Measurements from ENCODE around the gene HTRA2.

Gene HTRA2

GRCh38 chr2:74562126-74562775, 32.5 kb downstream of the HTRA2 start:
- Histone ChIP-seq H3K4me1 (ENCODE audit: control insufficient read depth in 2 of 2, insufficient read depth in 2 of 2, low read length in 2 of 2) (peaks cover 5 to 29% of the 10 kb centered on the region in 2 donors), H3K9ac (ENCODE audit: low read depth in 1 of 2, low read length in 2 of 2) (no peak overlapping the region), H3K4me3 (ENCODE audit: low read length in 2 of 2) (no peak overlapping the region), H3K36me3 (ENCODE audit: control insufficient read depth in 2 of 2, insufficient read depth in 2 of 2, low read length in 2 of 2) (peaks cover 0 to 2% of the 10 kb centered on the region in 2 donors), H3K27me3 (ENCODE audit: control insufficient read depth in 2 of 2, insufficient read depth in 2 of 2, low read length in 2 of 2) (no peaks in the 10 kb centered on the region), H3K9me3 (ENCODE audit: control insufficient read depth in 2 of 2, low read length in 2 of 2) (no peaks in the 10 kb centered on the region), H3K27ac (ENCODE audit: low read depth in 2 of 2, low read length in 2 of 2) (no peak overlapping the region)

- Histone ChIP-seq H3K9ac (ENCODE audit: low read depth in 1 of 2, low read length in 2 of 2) (no peak overlapping the region), H3K36me3 (ENCODE audit: control insufficient read depth in 2 of 2, insufficient read depth in 2 of 2, low read length in 2 of 2) (no peaks in the 10 kb centered on the region), H3K4me3 (ENCODE audit: low read length in 2 of 2) (no peak overlapping the region), H3K27me3 (ENCODE audit: control insufficient read depth in 2 of 2, insufficient read depth in 2 of 2, low read length in 2 of 2) (no peaks in the 10 kb centered on the region), H3K9me3 (ENCODE audit: control insufficient read depth in 2 of 2, low read length in 2 of 2) (no peaks in the 10 kb centered on the region), H3K27ac (ENCODE audit: low read depth in 2 of 2, low read length in 2 of 2) (no peak overlapping the region), H3K4me1 (ENCODE audit: control insufficient read depth in 2 of 2, insufficient read depth in 2 of 2, low read length in 2 of 2) (peaks cover 2 to 17% of the 10 kb centered on the region in 2 donors)
Measured at GRCh38 chr2:74564222-74564621, 34.5 kb downstream of the HTRA2 start.

DNA sequence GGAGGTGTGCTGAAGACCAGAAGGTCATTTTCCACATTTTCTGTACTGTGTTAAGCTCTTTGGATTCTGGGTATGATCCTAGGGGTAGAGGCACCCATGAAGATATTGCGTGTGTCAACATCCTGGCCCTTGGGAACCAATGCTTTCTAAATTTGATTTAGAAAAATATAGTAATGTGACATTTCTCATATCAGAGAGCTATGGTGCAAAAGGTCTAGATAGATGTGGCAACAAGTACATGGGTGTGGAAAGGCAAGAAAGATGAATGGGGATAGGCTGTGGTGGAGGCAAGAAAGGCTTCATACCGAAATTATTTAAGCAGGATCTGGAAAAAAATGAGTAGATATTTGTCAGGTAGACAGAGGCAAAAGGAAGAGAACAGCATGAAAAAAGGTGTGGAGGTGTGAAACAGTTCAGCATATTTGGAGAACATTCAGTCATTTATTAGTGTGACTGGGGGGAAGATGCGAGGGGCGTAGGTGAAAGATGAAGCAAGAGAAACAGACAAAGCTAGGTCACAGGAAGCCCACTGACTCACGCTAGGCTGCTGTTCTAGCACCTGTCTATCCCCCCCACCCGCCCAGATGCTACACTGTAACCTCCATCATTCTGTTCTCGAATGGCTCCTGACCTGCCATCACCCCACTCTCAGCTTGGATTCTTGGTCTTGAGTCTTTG, 36.5 kb downstream of the HTRA2 start:
- H3K36me3 ChIP-seq (ENCODE audit: control insufficient read depth in 2 of 2, insufficient read depth in 2 of 2, low read length in 2 of 2): no peaks in the 10 kb centered on the region
- no peak overlapping the region for H3K4me3 ChIP-seq (ENCODE audit: low read length in 2 of 2)
- no peaks in the 10 kb centered on the region for H3K9me3 ChIP-seq (ENCODE audit: control insufficient read depth in 2 of 2, low read length in 2 of 2)
- H3K27me3 ChIP-seq (ENCODE audit: control insufficient read depth in 2 of 2, insufficient read depth in 2 of 2, low read length in 2 of 2): no peaks in the 10 kb centered on the region
- H3K9ac ChIP-seq (ENCODE audit: low read depth in 1 of 2, low read length in 2 of 2): no peak overlapping the region
- H3K4me1 ChIP-seq (ENCODE audit: control insufficient read depth in 2 of 2, insufficient read depth in 2 of 2, low read length in 2 of 2): peaks cover 0 to 4% of the 10 kb centered on the region in 2 donors
- no peak overlapping the region for H3K27ac ChIP-seq (ENCODE audit: low read depth in 2 of 2, low read length in 2 of 2)

GRCh38 chr2:74566754-74567085, 37.0 kb downstream of the HTRA2 start:
- Histone ChIP-seq H3K36me3 (ENCODE audit: control insufficient read depth in 2 of 2, insufficient read depth in 2 of 2, low read length in 2 of 2) (no peaks in the 10 kb centered on the region), H3K9ac (ENCODE audit: low read depth in 1 of 2, low read length in 2 of 2) (no peak overlapping the region), H3K27me3 (ENCODE audit: control insufficient read depth in 2 of 2, insufficient read depth in 2 of 2, low read length in 2 of 2) (no peaks in the 10 kb centered on the region), H3K9me3 (ENCODE audit: control insufficient read depth in 2 of 2, low read length in 2 of 2) (no peaks in the 10 kb centered on the region), H3K27ac (ENCODE audit: low read depth in 2 of 2, low read length in 2 of 2) (no peak overlapping the region), H3K4me1 (ENCODE audit: control insufficient read depth in 2 of 2, insufficient read depth in 2 of 2, low read length in 2 of 2) (peaks cover 0 to 4% of the 10 kb centered on the region in 2 donors), H3K4me3 (ENCODE audit: low read length in 2 of 2) (no peak overlapping the region)

- peaks cover 0 to 4% of the 10 kb centered on the region in 2 donors for H3K4me1 ChIP-seq (ENCODE audit: control insufficient read depth in 2 of 2, insufficient read depth in 2 of 2, low read length in 2 of 2)
- H3K27me3 ChIP-seq (ENCODE audit: control insufficient read depth in 2 of 2, insufficient read depth in 2 of 2, low read length in 2 of 2): no peaks in the 10 kb centered on the region
- H3K36me3 ChIP-seq (ENCODE audit: control insufficient read depth in 2 of 2, insufficient read depth in 2 of 2, low read length in 2 of 2): no peaks in the 10 kb centered on the region
- no peaks in the 10 kb centered on the region for H3K9me3 ChIP-seq (ENCODE audit: control insufficient read depth in 2 of 2, low read length in 2 of 2)
- no peak overlapping the region for H3K27ac ChIP-seq (ENCODE audit: low read depth in 2 of 2, low read length in 2 of 2)
- no peak overlapping the region for H3K4me3 ChIP-seq (ENCODE audit: low read length in 2 of 2)
- H3K9ac ChIP-seq (ENCODE audit: low read depth in 1 of 2, low read length in 2 of 2): no peak overlapping the region
Measured at GRCh38 chr2:74567881-74568280, 38.1 kb downstream of the HTRA2 start.

- Histone ChIP-seq H3K4me3 (ENCODE audit: low read length in 2 of 2) (no peak overlapping the region), H3K36me3 (ENCODE audit: control insufficient read depth in 2 of 2, insufficient read depth in 2 of 2, low read length in 2 of 2) (no peaks in the 10 kb centered on the region), H3K9me3 (ENCODE audit: control insufficient read depth in 2 of 2, low read length in 2 of 2) (no peaks in the 10 kb centered on the region), H3K4me1 (ENCODE audit: control insufficient read depth in 2 of 2, insufficient read depth in 2 of 2, low read length in 2 of 2) (peaks cover 0 to 4% of the 10 kb centered on the region in 2 donors), H3K9ac (ENCODE audit: low read depth in 1 of 2, low read length in 2 of 2) (no peak overlapping the region), H3K27ac (ENCODE audit: low read depth in 2 of 2, low read length in 2 of 2) (no peak overlapping the region), H3K27me3 (ENCODE audit: control insufficient read depth in 2 of 2, insufficient read depth in 2 of 2, low read length in 2 of 2) (no peaks in the 10 kb centered on the region)
Measured at GRCh38 chr2:74569686-74570085, 40.0 kb downstream of the HTRA2 start.

- Histone ChIP-seq H3K4me3 (ENCODE audit: low read length in 2 of 2) (no peak overlapping the region), H3K36me3 (ENCODE audit: control insufficient read depth in 2 of 2, insufficient read depth in 2 of 2, low read length in 2 of 2) (no peaks in the 10 kb centered on the region), H3K27me3 (ENCODE audit: control insufficient read depth in 2 of 2, insufficient read depth in 2 of 2, low read length in 2 of 2) (no peaks in the 10 kb centered on the region)
Measured at GRCh38 chr2:74571058-74571457, 41.3 kb downstream of the HTRA2 start.

DNA sequence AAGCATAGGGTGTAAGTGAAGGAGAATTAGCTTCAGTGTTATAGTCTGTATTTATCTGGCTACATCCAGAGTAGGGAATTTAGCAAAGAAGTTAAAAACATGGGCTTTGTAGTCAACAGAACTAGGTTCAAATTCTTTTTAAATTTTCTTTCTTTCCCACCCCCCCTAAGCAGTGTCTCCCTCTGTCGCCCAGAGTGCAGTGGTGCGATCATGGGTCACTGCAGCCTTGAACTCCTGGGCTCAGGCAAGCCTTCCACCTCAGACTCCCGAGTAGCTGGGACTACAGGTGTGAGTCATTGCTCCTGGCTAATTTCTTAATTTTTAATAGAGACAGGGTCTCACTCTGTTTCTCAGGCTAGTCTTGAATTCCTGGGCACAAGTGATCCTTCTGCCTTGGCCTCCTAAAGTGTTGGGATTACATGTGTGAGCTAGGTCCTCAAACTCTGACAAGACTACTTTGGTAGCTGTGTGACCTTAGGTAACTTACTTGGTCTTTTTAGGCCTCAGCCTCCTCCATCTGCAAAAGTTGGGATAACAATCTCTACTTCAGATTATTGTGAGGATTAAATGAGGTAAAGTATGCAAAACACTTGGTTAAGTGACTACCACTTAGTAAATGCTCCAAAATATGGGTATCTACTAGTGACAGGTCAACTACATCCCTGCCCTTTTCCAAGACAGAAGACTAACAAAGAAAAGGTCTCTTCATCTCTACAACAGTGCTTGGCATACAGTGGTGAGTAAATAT, 42.6 kb downstream of the HTRA2 start:
- H3K9me3 ChIP-seq (ENCODE audit: control insufficient read depth in 2 of 2, low read length in 2 of 2): no peaks in the 10 kb centered on the region
- H3K27me3 ChIP-seq (ENCODE audit: control insufficient read depth in 2 of 2, insufficient read depth in 2 of 2, low read length in 2 of 2): no peaks in the 10 kb centered on the region
- H3K27ac ChIP-seq (ENCODE audit: low read depth in 2 of 2, low read length in 2 of 2): no peak overlapping the region
- no peaks in the 10 kb centered on the region for H3K4me1 ChIP-seq (ENCODE audit: control insufficient read depth in 2 of 2, insufficient read depth in 2 of 2, low read length in 2 of 2)
- no peaks in the 10 kb centered on the region for H3K36me3 ChIP-seq (ENCODE audit: control insufficient read depth in 2 of 2, insufficient read depth in 2 of 2, low read length in 2 of 2)
- H3K9ac ChIP-seq (ENCODE audit: low read depth in 1 of 2, low read length in 2 of 2): no peak overlapping the region
- H3K4me3 ChIP-seq (ENCODE audit: low read length in 2 of 2): no peak overlapping the region

More at GRCh38 chr2:74571058-74571457, 41.3 kb downstream of the HTRA2 start:
- Histone ChIP-seq H3K9ac (ENCODE audit: low read depth in 1 of 2, low read length in 2 of 2) (no peak overlapping the region), H3K9me3 (ENCODE audit: control insufficient read depth in 2 of 2, low read length in 2 of 2) (no peaks in the 10 kb centered on the region), H3K4me1 (ENCODE audit: control insufficient read depth in 2 of 2, insufficient read depth in 2 of 2, low read length in 2 of 2) (peaks cover 0 to 4% of the 10 kb centered on the region in 2 donors), H3K27ac (ENCODE audit: low read depth in 2 of 2, low read length in 2 of 2) (no peak overlapping the region)

DNA sequence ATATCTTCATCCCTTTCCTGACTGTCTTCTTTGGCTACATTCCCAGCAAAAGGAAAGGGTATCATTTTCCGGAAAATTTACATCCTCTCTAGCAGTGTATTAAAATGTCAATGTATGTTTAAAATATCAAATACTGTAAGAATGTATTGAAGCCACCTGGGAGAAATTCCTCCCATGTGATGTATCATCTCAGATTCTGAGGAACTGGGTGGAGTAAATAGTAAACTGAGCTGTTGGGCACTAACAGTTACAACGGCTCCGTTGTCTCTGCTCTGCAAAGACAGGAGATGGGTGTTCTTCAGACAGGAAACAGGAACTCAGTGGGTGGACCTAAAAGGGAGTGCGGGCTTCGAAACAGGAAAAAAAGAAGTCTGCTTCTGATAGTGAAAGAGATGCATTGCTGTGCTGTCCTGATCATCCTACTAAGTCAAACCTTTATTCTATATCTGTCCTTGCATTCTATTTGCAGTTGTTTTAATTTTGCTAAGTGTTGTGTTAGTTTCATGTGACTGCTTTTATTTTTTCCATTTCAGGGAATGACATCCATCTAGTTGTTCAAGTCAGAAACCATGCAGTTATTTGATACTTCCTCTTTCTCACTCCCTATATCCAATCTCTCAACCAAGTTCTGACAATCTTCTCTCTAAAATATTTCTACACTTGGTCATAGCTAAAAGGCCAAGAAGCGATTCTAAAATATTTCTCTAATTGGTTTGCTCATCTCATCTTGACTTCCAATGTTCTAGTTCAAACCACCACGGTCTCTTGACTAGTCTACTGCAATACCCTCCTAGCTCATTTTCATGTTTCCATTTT, 44.2 kb downstream of the HTRA2 start:
- peak overlapping the region in 1 of 2 donors; percentile 3 for H3K27ac ChIP-seq (ENCODE audit: low read depth in 2 of 2, low read length in 2 of 2)

More for the DNA sequence above, 44.2 kb downstream of the HTRA2 start:
- H3K9ac ChIP-seq (ENCODE audit: low read depth in 1 of 2, low read length in 2 of 2): no peak overlapping the region
- H3K36me3 ChIP-seq (ENCODE audit: control insufficient read depth in 2 of 2, insufficient read depth in 2 of 2, low read length in 2 of 2): no peaks in the 10 kb centered on the region
- no peaks in the 10 kb centered on the region for H3K4me1 ChIP-seq (ENCODE audit: control insufficient read depth in 2 of 2, insufficient read depth in 2 of 2, low read length in 2 of 2)
- H3K4me3 ChIP-seq (ENCODE audit: low read length in 2 of 2): no peak overlapping the region
- H3K9me3 ChIP-seq (ENCODE audit: control insufficient read depth in 2 of 2, low read length in 2 of 2): no peaks in the 10 kb centered on the region
- H3K27me3 ChIP-seq (ENCODE audit: control insufficient read depth in 2 of 2, insufficient read depth in 2 of 2, low read length in 2 of 2): no peaks in the 10 kb centered on the region
